Gastrocnemius medialis (tissue), 4 donors: Measurements from ENCODE around the gene BEST1. TPM values are rescaled to one million over a fixed set of nuclear protein-coding genes. Genes with fewer than 3 reads are reported as not detected.

ENCODE experiments used
- ATAC-seq, 2 donors: fragments of 150-250 bp; one replicate each; pipeline ENCODE4 v1.9.1; 2016
- DNase-seq, 2 donors: peaks; one replicate each; pipeline ENCODE4 v3.0.0-alpha.2; 2019
- H3K27ac ChIP-seq, 4 donors: fragments of 200-600 bp; sonication (generic); 1 replicate in 1 of 4; 2 replicates in 3 of 4; pipeline ENCODE4 v1.5.1; 2016 to 2018; ENCODE audit warnings: mild to moderate bottlenecking in 2 of 4, moderate library complexity in 1 of 4
- H3K27me3 ChIP-seq, 3 donors: fragments of 200-600 bp; sonication (generic) in 2 of 3; 1 replicate in 1 of 3; 2 replicates in 2 of 3; pipeline versions ENCODE4 v1.5.1 to v1.6.0; 2016 to 2019; ENCODE audit warnings: mild to moderate bottlenecking in 1 of 3, moderate library complexity in 1 of 3
- H3K36me3 ChIP-seq, 2 donors: fragments of 200-600 bp; sonication (generic) in 1 of 2; one replicate each; pipeline ENCODE4 v1.5.1; 2017 to 2018
- H3K4me1 ChIP-seq, 2 donors: fragments of 200-600 bp; sonication (generic) in 1 of 2; one replicate each; pipeline ENCODE4 v1.5.1; 2016 to 2017; ENCODE audit warnings: mild to moderate bottlenecking in 2 of 2
- H3K4me3 ChIP-seq, 4 donors: fragments of 200-600 bp; sonication (generic) in 3 of 4; 1 replicate in 1 of 4; 2 replicates in 3 of 4; pipeline ENCODE4 v1.5.1; 2016 to 2019; ENCODE audit warnings: mild to moderate bottlenecking in 2 of 4
- H3K9me3 ChIP-seq, 3 donors: fragments of 200-600 bp; sonication (generic) in 2 of 3; 1 replicate in 1 of 3; 2 replicates in 2 of 3; pipeline ENCODE4 v1.5.1; 2016 to 2019
- POLR2A ChIP-seq, 2 donors: fragments of 450-650 bp; IDR thresholded peaks; one replicate each; pipeline ENCODE4 v1.6.1; 2017; ENCODE audit warnings: antibody characterized with exemption in 2 of 2, mild to moderate bottlenecking in 2 of 2, moderate library complexity in 2 of 2
- in situ Hi-C, 4 donors: fragments of 200-750 bp; cut with MboI; loops; one replicate each; pipeline versions ENCODE4 v1.15.0 to v1.8.0; 2017; ENCODE audit warnings: low sequenced_read_pairs in 4 of 4
- intact Hi-C: fragments of 100-400 bp; cut with DNase I; formaldehyde crosslinking; loops from one replicate; pipeline ENCODE4 v1.15.1; 2023; ENCODE audit warnings: low total_unique reads
- total RNA-seq, 4 donors: library from RNA; depleted of rRNA; stranded (reverse); fragments of >200 nt; gene quantifications; one replicate each; pipeline versions ENCODE4 v1.1.0 to v1.2.3, GENCODE V29; 2016
- TF ChIP-seq, protein P1 (sequence below), 5 experiments: fragments of 450-650 bp in 3 of 5; fragments of 200-600 bp in 2 of 5; sonication (generic) in 2 of 5; IDR thresholded peaks in 4 of 5; conservative IDR thresholded peaks in 1 of 5; 1 replicate in 4 of 5; 2 replicates in 1 of 5; pipeline ENCODE4 v1.5.1; 2016 to 2019; ENCODE audit warnings: antibody characterized with exemption in 5 of 5, mild to moderate bottlenecking in 3 of 5, moderate library complexity in 3 of 5

Gene BEST1
- total RNA-seq, 4 donors from 2014 or later, result 0.93 to 1.7 (median 0.94) TPM; not detected in 1

DNA sequence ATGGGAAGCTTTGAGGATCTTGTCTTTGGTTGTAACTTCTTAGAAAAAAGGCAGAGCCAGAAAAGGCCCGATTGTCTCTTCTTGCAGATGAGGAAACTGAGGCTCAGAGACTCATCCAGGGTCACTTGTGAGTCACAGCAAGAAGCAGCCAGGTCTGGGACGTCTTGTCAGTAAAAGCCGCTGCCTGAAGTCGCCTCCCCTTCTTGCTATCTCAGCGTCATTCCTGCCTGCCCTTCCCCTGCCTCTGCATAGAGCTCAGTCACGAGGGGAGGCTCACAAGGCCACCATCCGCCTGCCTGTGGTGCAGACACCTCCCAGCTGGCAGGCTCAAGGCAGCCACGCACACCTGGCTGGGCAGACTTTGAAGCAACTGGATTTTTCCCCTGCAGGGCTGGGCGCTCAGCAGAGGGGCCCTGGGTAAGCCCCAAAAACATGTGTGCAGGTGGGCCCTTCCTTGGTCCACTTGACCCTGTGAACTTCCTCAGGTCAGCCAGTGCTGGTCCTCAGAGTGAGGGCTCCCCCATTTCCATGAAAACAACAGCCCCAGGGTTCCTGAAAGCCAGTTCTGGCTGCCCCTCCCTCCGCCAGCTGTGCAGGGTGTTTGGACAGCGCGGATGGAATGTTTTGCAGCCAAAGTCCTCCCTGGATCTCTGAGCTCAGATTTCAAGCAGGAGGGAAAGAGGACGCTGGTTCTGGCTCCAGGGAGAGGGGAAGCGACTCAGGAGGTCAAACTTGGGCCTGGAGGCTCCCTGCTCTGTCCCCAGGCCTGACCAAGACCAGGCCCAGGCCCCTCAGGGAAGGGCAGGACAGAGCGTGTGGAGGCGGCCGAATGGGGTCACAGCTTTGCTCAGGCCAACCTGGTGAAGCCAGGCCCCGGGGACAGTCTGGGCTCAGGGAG, 26.7 kb upstream of the BEST1 start:
- intact Hi-C loops, result no loop called here
- DNase-seq (peak; percentile 67 to 81), ATAC-seq (peak; percentile 75 to 77)
- Histone ChIP-seq H3K27me3 (peaks cover 8 to 13% (median 9%) of the 10 kb centered on the region in 3 donors), H3K4me1 (peaks cover 16 to 17% of the 10 kb centered on the region in 2 donors), H3K9me3 (no peaks in the 10 kb centered on the region), H3K27ac (peak overlapping the region; percentile 55 to 83 (median 73)), H3K4me3 (no peak overlapping the region), H3K36me3 (no peaks in the 10 kb centered on the region)
- in situ Hi-C loops, result no loop called here
- TF ChIP-seq POLR2A (IDR thresholded peaks at IDR 0.05), result peak in 1 of 2 donors; percentile 13
- TF ChIP-seq, protein P1, sequence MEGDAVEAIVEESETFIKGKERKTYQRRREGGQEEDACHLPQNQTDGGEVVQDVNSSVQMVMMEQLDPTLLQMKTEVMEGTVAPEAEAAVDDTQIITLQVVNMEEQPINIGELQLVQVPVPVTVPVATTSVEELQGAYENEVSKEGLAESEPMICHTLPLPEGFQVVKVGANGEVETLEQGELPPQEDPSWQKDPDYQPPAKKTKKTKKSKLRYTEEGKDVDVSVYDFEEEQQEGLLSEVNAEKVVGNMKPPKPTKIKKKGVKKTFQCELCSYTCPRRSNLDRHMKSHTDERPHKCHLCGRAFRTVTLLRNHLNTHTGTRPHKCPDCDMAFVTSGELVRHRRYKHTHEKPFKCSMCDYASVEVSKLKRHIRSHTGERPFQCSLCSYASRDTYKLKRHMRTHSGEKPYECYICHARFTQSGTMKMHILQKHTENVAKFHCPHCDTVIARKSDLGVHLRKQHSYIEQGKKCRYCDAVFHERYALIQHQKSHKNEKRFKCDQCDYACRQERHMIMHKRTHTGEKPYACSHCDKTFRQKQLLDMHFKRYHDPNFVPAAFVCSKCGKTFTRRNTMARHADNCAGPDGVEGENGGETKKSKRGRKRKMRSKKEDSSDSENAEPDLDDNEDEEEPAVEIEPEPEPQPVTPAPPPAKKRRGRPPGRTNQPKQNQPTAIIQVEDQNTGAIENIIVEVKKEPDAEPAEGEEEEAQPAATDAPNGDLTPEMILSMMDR (IDR thresholded peaks at IDR 0.05 in 4 of 5, conservative IDR thresholded peaks at IDR 0.05 in 1 of 5), result no peak

GRCh38 chr11:61924064-61924455, 26.1 kb upstream of the BEST1 start:
- peaks cover 16 to 17% of the 10 kb centered on the region in 2 donors for H3K4me1 ChIP-seq
- TF ChIP-seq, protein P1 (IDR thresholded peaks at IDR 0.05 in 4 of 5, conservative IDR thresholded peaks at IDR 0.05 in 1 of 5), result no peak
- TF ChIP-seq POLR2A (IDR thresholded peaks at IDR 0.05), result no peak
- in situ Hi-C loops (no loop called here), intact Hi-C loops (no loop called here)
- H3K36me3 ChIP-seq, result no peaks in the 10 kb centered on the region
- peak overlapping the region; percentile 55 to 83 (median 73) for H3K27ac ChIP-seq
- no peaks in the 10 kb centered on the region for H3K9me3 ChIP-seq
- DNase-seq (no peak), ATAC-seq (peak; percentile 6 to 7)
- no peak overlapping the region for H3K4me3 ChIP-seq
- peaks cover 2 to 6% (median 3%) of the 10 kb centered on the region in 3 donors for H3K27me3 ChIP-seq

GRCh38 chr11:61925736-61926135, 24.4 kb upstream of the BEST1 start:
- no peak for TF ChIP-seq POLR2A (IDR thresholded peaks at IDR 0.05)
- TF ChIP-seq, protein P1 (IDR thresholded peaks at IDR 0.05 in 4 of 5, conservative IDR thresholded peaks at IDR 0.05 in 1 of 5), result no peak
- Histone ChIP-seq H3K27me3 (no peaks in the 10 kb centered on the region), H3K36me3 (no peaks in the 10 kb centered on the region), H3K27ac (no peak overlapping the region), H3K9me3 (no peaks in the 10 kb centered on the region), H3K4me3 (no peak overlapping the region), H3K4me1 (peaks cover 16 to 17% of the 10 kb centered on the region in 2 donors)
- no peak for ATAC-seq
- no peak for DNase-seq
- intact Hi-C loops, result no loop called here
- in situ Hi-C loops, result no loop called here

GRCh38 chr11:61926235-61926634, 23.9 kb upstream of the BEST1 start:
- in situ Hi-C loops (no loop called here), intact Hi-C loops (no loop called here)
- no peaks in the 10 kb centered on the region for H3K27me3 ChIP-seq
- TF ChIP-seq, protein P1 (IDR thresholded peaks at IDR 0.05 in 4 of 5, conservative IDR thresholded peaks at IDR 0.05 in 1 of 5), result no peak
- TF ChIP-seq POLR2A (IDR thresholded peaks at IDR 0.05), result no peak
- no peaks in the 10 kb centered on the region for H3K9me3 ChIP-seq
- no peak overlapping the region for H3K27ac ChIP-seq
- no peak for ATAC-seq
- H3K4me1 ChIP-seq, result peaks cover 16 to 17% of the 10 kb centered on the region in 2 donors
- no peak for DNase-seq
- no peak overlapping the region for H3K4me3 ChIP-seq
- H3K36me3 ChIP-seq, result no peaks in the 10 kb centered on the region
